AG10803 (cell line): ENCODE measurements around the gene G0S2.

Experiments
- DNase-seq: peaks from one replicate; pipeline ENCODE4 v3.0.0; 2010; ENCODE audit warnings: low read depth
- H3K4me3 ChIP-seq: 2 replicates; pipeline ENCODE4 v1.5.1; 2011; ENCODE audit warnings: mild to moderate bottlenecking, low read length, control low read depth
- CTCF ChIP-seq: conservative IDR thresholded peaks from 2 replicates; pipeline ENCODE4 v1.5.1; 2011; ENCODE audit warnings: mild to moderate bottlenecking, low read length, control low read depth, inconsistent platforms

G0S2 gene

GRCh38 chr1:209648931-209649776, 26.1 kb upstream of the G0S2 start:
- no peak overlapping the region for H3K4me3 ChIP-seq
- TF ChIP-seq CTCF, result no peak
- DNase-seq, result peak; percentile 86

- H3K4me3 ChIP-seq, result no peak overlapping the region
- DNase-seq, result peak; percentile 57
- TF ChIP-seq CTCF, result no peak
Measured at GRCh38 chr1:209650454-209650853, 24.8 kb upstream of the G0S2 start.

GRCh38 chr1:209651138-209651587, 24.0 kb upstream of the G0S2 start:
- H3K4me3 ChIP-seq, result no peak overlapping the region
- peak; percentile 68 for DNase-seq
- no peak for TF ChIP-seq CTCF

GRCh38 chr1:209652121-209652735, 23.0 kb upstream of the G0S2 start, which contains the start of gene LAMB3:
LAMB3 (minus strand) TSS chr1:209652425; CDS start chr1:209650944, 1,481 bp downstream.
- no peak for TF ChIP-seq CTCF
- no peak within 1 kb of the TSS for H3K4me3 ChIP-seq
- DNase-seq, result no peak

- H3K4me3 ChIP-seq, result no peak overlapping the region
- TF ChIP-seq CTCF, result no peak
- peak; percentile 21 for DNase-seq
Measured at GRCh38 chr1:209652873-209653401, 22.3 kb upstream of the G0S2 start.

GRCh38 chr1:209653915-209654351, 21.3 kb upstream of the G0S2 start:
- DNase-seq, result no peak
- TF ChIP-seq CTCF, result no peak
- H3K4me3 ChIP-seq, result no peak overlapping the region
